HepG2 (cell line): ENCODE data around the gene MT1A. TPM values are rescaled to one million over a fixed set of nuclear protein-coding genes. Genes with fewer than 3 reads are reported as not detected.

Experiments used
- AKAP8 ChIP-seq: sonication (generic); formaldehyde crosslinking; IDR thresholded peaks from 2 replicates; pipeline ENCODE4 v1.5.1; 2020; ENCODE audit warnings: mild to moderate bottlenecking, missing genetic modification reagents
- ASH2L ChIP-seq: fragments of 300-600, 200-600 bp; sonication (generic); IDR thresholded peaks from 2 replicates; pipeline ENCODE4 v1.7.0; 2017; ENCODE audit warnings: low read depth, mild to moderate bottlenecking, moderate library complexity, mixed read lengths, low read length; ENCODE audit not compliant: insufficient read length
- CAMTA2 ChIP-seq: sonication (generic); formaldehyde crosslinking; IDR thresholded peaks from 2 replicates; pipeline ENCODE4 v1.4.0; 2020; ENCODE audit warnings: mild to moderate bottlenecking, missing genetic modification reagents, borderline replicate concordance
- E2F1 ChIP-seq: sonication (generic); formaldehyde crosslinking; IDR thresholded peaks from 2 replicates; pipeline ENCODE4 v1.5.0; 2020; ENCODE audit warnings: missing genetic modification reagents
- EHMT2 ChIP-seq: fragments of 200-600 bp; sonication (generic); IDR thresholded peaks from 2 replicates; pipeline ENCODE4 v1.7.0; 2017; ENCODE audit warnings: antibody characterized with exemption, low read depth, low read length, borderline replicate concordance
- IKZF5 ChIP-seq: IDR thresholded peaks from 2 replicates; pipeline ENCODE4 v1.6.1; 2018; ENCODE audit warnings: missing genetic modification reagents, mild to moderate bottlenecking, missing compliant biosample characterization
- ISX ChIP-seq: sonication (generic); formaldehyde crosslinking; conservative IDR thresholded peaks from 2 replicates; pipeline ENCODE4 v1.5.0; 2020; ENCODE audit warnings: missing genetic modification reagents
- MAF1 ChIP-seq: sonication (generic); formaldehyde crosslinking; IDR thresholded peaks from 2 replicates; pipeline ENCODE4 v1.5.0; 2020; ENCODE audit warnings: missing genetic modification reagents, borderline replicate concordance
- MTA3 ChIP-seq: sonication (generic); formaldehyde crosslinking; IDR thresholded peaks from 2 replicates; pipeline ENCODE4 v1.4.0; 2020; ENCODE audit warnings: missing genetic modification reagents
- NCOA1 ChIP-seq: sonication (generic); formaldehyde crosslinking; IDR thresholded peaks from 2 replicates; pipeline ENCODE4 v1.9.0; 2021; ENCODE audit warnings: missing genetic modification reagents
- PRDM10 ChIP-seq: sonication (generic); formaldehyde crosslinking; IDR thresholded peaks from 2 replicates; pipeline ENCODE4 v1.4.0; 2020; ENCODE audit warnings: low read depth, missing genetic modification reagents
- SIN3A ChIP-seq: IDR thresholded peaks from 2 replicates; pipeline ENCODE4 v1.6.1; 2011; ENCODE audit warnings: low read depth, mild to moderate bottlenecking, control low read depth, low read length, borderline replicate concordance
- SRSF4 ChIP-seq: fragments of 200-400 bp; formaldehyde crosslinking; IDR thresholded peaks from one replicate; pipeline ENCODE4 v1.6.1; 2018; ENCODE audit warnings: mild to moderate bottlenecking, low read depth, low read length, moderate library complexity; ENCODE audit not compliant: poor library complexity, severe bottlenecking
- ZEB1 ChIP-seq: IDR thresholded peaks from 2 replicates; pipeline ENCODE4 v1.6.1; 2012; ENCODE audit warnings: mild to moderate bottlenecking, low read depth, inconsistent platforms; ENCODE audit not compliant: insufficient replicate concordance
- ZIK1 ChIP-seq: sonication (generic); formaldehyde crosslinking; IDR thresholded peaks from 2 replicates; pipeline ENCODE4 v1.5.0; 2020; ENCODE audit warnings: mild to moderate bottlenecking, low read depth, missing genetic modification reagents, borderline replicate concordance
- ZNF207 ChIP-seq: fragments of 450-650 bp; IDR thresholded peaks from 2 replicates; pipeline ENCODE4 v1.6.1; 2016; ENCODE audit warnings: antibody characterized with exemption, borderline replicate concordance
- ZNF446 ChIP-seq: sonication (generic); formaldehyde crosslinking; IDR thresholded peaks from 2 replicates; pipeline ENCODE4 v1.5.0; 2020; ENCODE audit warnings: mild to moderate bottlenecking, missing genetic modification reagents
- ZNF574 ChIP-seq: sonication (generic); formaldehyde crosslinking; IDR thresholded peaks from 2 replicates; pipeline ENCODE4 v1.4.0; 2020; ENCODE audit warnings: missing genetic modification reagents
- ZNF691 ChIP-seq: sonication (generic); formaldehyde crosslinking; IDR thresholded peaks from 2 replicates; pipeline ENCODE4 v1.4.0; 2020; ENCODE audit warnings: missing genetic modification reagents, low read depth, mild to moderate bottlenecking, borderline replicate concordance
- ZSCAN12 ChIP-seq: sonication (generic); formaldehyde crosslinking; IDR thresholded peaks from 2 replicates; pipeline ENCODE4 v1.9.0; 2021; ENCODE audit warnings: mild to moderate bottlenecking, missing genetic modification reagents
- polyA plus RNA-seq, 8 experiments: library from polyadenylated mRNA; depleted of rRNA in 3 of 8; stranded (reverse) in 7 of 8; unstranded in 1 of 8; fragments of >200 nt; fragmentation: Illumina TruSeq in 4 of 8; extraction: Trizol in 4 of 8; gene quantifications; 2 replicates each; pipeline versions ENCODE4 v1.2.1 to v1.2.3, GENCODE V29; 2011 to 2016; ENCODE audit warnings: low read depth in 4 of 8, missing spikeins in 1 of 8, mixed read lengths in 1 of 8; ENCODE audit not compliant: insufficient read depth in 1 of 8
- total RNA-seq, 5 experiments: library from RNA; depleted of rRNA; stranded (reverse); fragments of >200 nt; fragmentation: Illumina TruSeq; extraction: Trizol; gene quantifications; 2 replicates each; pipeline ENCODE4 v1.2.3, GENCODE V29; 2016; ENCODE audit warnings: low read depth in 1 of 5

Gene MT1A
- total and polyA plus RNA-seq, 2 of the 13 experiments (the other 11 are each of a cell fraction or from before 2014, with no cell fraction given), result 8.3 to 10.4 TPM

- no peak for TF ChIP-seq E2F1 (CRISPR knock-in tag)
- 0 out of 2 replicates have a peak, but pooled peaks have one; percentile 31 for TF ChIP-seq MAF1 (CRISPR knock-in tag)
- no peak for TF ChIP-seq NCOA1 (CRISPR knock-in tag)
- TF ChIP-seq SIN3A, result peak; percentile 78; the same call in 1 of the 2 replicates
- TF ChIP-seq AKAP8 (CRISPR knock-in tag), result no peak
- TF ChIP-seq CAMTA2 (CRISPR knock-in tag), result no peak
- TF ChIP-seq MTA3, result no peak
- peak; percentile 73 for TF ChIP-seq ZNF574 (CRISPR knock-in tag)
- peak; percentile 57 for TF ChIP-seq ZNF691 (CRISPR knock-in tag)
- TF ChIP-seq ZNF446 (CRISPR knock-in tag), result peak; percentile 73; the same call in 1 of the 2 replicates
- peak; percentile 95 for TF ChIP-seq IKZF5 (CRISPR knock-in tag)
- TF ChIP-seq ZNF207, result no peak
- peak; percentile 80; the same call in 1 of the 2 replicates for TF ChIP-seq ZIK1 (CRISPR knock-in tag)
- TF ChIP-seq ISX (CRISPR knock-in tag), result no peak
- peak; percentile 85 for TF ChIP-seq PRDM10
- TF ChIP-seq SRSF4, result no peak
- peak; percentile 48 for TF ChIP-seq ASH2L
- TF ChIP-seq EHMT2, result no peak
- no peak for TF ChIP-seq ZEB1
- no peak for TF ChIP-seq ZSCAN12 (CRISPR knock-in tag)
These were observed 31.3 kb upstream of the MT1A start (continued) for GRCh38 chr16:56607109-56607618.
